Keratinocyte (primary cell): ENCODE results near the gene KIAA1217. TPM values are rescaled to one million over a fixed set of nuclear protein-coding genes. Genes with fewer than 3 reads are reported as not detected.

Experiments
- DNase-seq: peaks from one replicate; pipeline ENCODE4 v3.0.0-alpha.2; 2011; ENCODE audit warnings: low read depth, missing footprints, low spot score
- FAIRE-seq: peaks from 2 replicates; lab custom pipeline; 2011; peaks lifted over from hg19 to GRCh38; lab: Jason Lieb, UNC
- H2AFZ ChIP-seq: 2 replicates; pipeline ENCODE4 v1.6.0; 2012; ENCODE audit warnings: low read length, control low read depth, inconsistent platforms; ENCODE audit not compliant: control insufficient read depth
- H3K27ac ChIP-seq: 2 replicates; pipeline ENCODE4 v1.5.1; 2011; ENCODE audit warnings: low read length; ENCODE audit not compliant: control insufficient read depth, insufficient read depth
- H3K27me3 ChIP-seq: 3 replicates; pipeline ENCODE4 v1.6.0; 2011; ENCODE audit warnings: low read length; ENCODE audit not compliant: control insufficient read depth, insufficient read depth; ENCODE audit errors: extremely low read depth
- H3K36me3 ChIP-seq, 2 experiments: 2 replicates in 1 of 2; 3 replicates in 1 of 2; pipeline ENCODE4 v1.5.1; 2011; ENCODE audit warnings: low read length in 2 of 2, mild to moderate bottlenecking in 1 of 2; ENCODE audit not compliant: control insufficient read depth in 2 of 2, insufficient read depth in 2 of 2; ENCODE audit errors: extremely low read depth in 1 of 2
- H3K4me1 ChIP-seq: 3 replicates; pipeline ENCODE4 v1.5.1; 2011; ENCODE audit warnings: low read length; ENCODE audit not compliant: control insufficient read depth, insufficient read depth; ENCODE audit errors: extremely low read depth
- H3K4me2 ChIP-seq: 3 replicates; pipeline ENCODE4 v1.6.0; 2011; ENCODE audit warnings: low read depth, low read length; ENCODE audit not compliant: control insufficient read depth, insufficient read depth; ENCODE audit errors: extremely low read depth
- H3K4me3 ChIP-seq, 3 experiments: fragments of 200-600 bp in 1 of 3; sonication (generic) in 1 of 3; 2 replicates in 2 of 3; 3 replicates in 1 of 3; pipeline ENCODE4 v1.5.1; 2011 to 2016; ENCODE audit warnings: low read length in 3 of 3, mild to moderate bottlenecking in 3 of 3, control low read depth in 2 of 3, inconsistent platforms in 1 of 3, low read depth in 1 of 3, mixed read lengths in 1 of 3, mixed run types in 1 of 3, moderate library complexity in 1 of 3; ENCODE audit not compliant: control insufficient read depth in 2 of 3, insufficient read depth in 2 of 3; ENCODE audit errors: extremely low read depth in 1 of 3
- H3K79me2 ChIP-seq: 2 replicates; pipeline ENCODE4 v1.6.0; 2012; ENCODE audit warnings: low read length; ENCODE audit not compliant: control insufficient read depth, insufficient read depth
- H3K9ac ChIP-seq: 3 replicates; pipeline ENCODE4 v1.6.0; 2011; ENCODE audit warnings: low read length; ENCODE audit not compliant: control insufficient read depth, insufficient read depth; ENCODE audit errors: extremely low read depth
- H3K9me1 ChIP-seq: 3 replicates; pipeline ENCODE4 v1.6.0; 2011; ENCODE audit warnings: low read length; ENCODE audit not compliant: control insufficient read depth, insufficient read depth; ENCODE audit errors: extremely low read depth
- H3K9me3 ChIP-seq: 2 replicates; pipeline ENCODE4 v1.5.1; 2012; ENCODE audit warnings: low read depth, low read length; ENCODE audit not compliant: control insufficient read depth
- H4K20me1 ChIP-seq: 3 replicates; pipeline ENCODE4 v1.6.0; 2011; ENCODE audit warnings: low read length; ENCODE audit not compliant: control insufficient read depth, insufficient read depth; ENCODE audit errors: extremely low read depth
- CTCF ChIP-seq, 3 experiments: IDR thresholded peaks in 1 of 3; conservative IDR thresholded peaks in 1 of 3; optimal IDR thresholded peaks in 1 of 3; 2 replicates in 2 of 3; 3 replicates in 1 of 3; pipeline versions ENCODE3 to v1.5.1; 2011; ENCODE audit warnings: low read length in 3 of 3, mild to moderate bottlenecking in 3 of 3, moderate library complexity in 2 of 3, control low read depth in 1 of 3, inconsistent platforms in 1 of 3; ENCODE audit not compliant: insufficient read depth in 2 of 3; ENCODE audit errors: extremely low read depth in 1 of 3
- EZH2 ChIP-seq: IDR thresholded peaks from one replicate; pipeline ENCODE4 v1.6.1; 2012; ENCODE audit warnings: inconsistent platforms, mild to moderate bottlenecking, low read length, moderate library complexity
- dilution Hi-C: fragments of 300-500 bp; cut with MboI; formaldehyde crosslinking; loops from one replicate; pipeline ENCODE4 v1.7.0; 2020; ENCODE audit warnings: low sequenced_read_pairs; ENCODE audit not compliant: extremely low pct_ligation_motif_present
- polyA plus RNA-seq, 5 experiments: library from polyadenylated mRNA; depleted of rRNA in 3 of 5; stranded (reverse) in 3 of 5; stranded (forward) in 1 of 5; unstranded in 1 of 5; fragments of >200 nt; gene quantifications; 1 replicate in 1 of 5; 2 replicates in 3 of 5; 3 replicates in 1 of 5; pipeline versions ENCODE4 v1.2.1 to v1.2.3, GENCODE V29; 2011 to 2012; ENCODE audit warnings: missing spikeins in 2 of 5, low read depth in 1 of 5, low replicate concordance in 1 of 5

The KIAA1217 gene
- polyA plus RNA-seq, 1 donor (not counting 4 experiments of a cell fraction or from before 2014, with no cell fraction given), result 10.4 TPM

GRCh38 chr10:24202181-24202570 is 6.8 kb upstream of the KIAA1217 start:
- Histone ChIP-seq H3K9ac (no peak overlapping the region), H3K27ac (no peak overlapping the region), H3K9me1 (no peaks in the 10 kb centered on the region), H2AFZ (no peak overlapping the region), H3K27me3 (no peaks in the 10 kb centered on the region), H4K20me1 (no peaks in the 10 kb centered on the region), H3K36me3 (no peaks in the 10 kb centered on the region), H3K4me1 (no peaks in the 10 kb centered on the region), H3K79me2 (no peaks in the 10 kb centered on the region), H3K4me3 (no peak overlapping the region), H3K4me2 (no peak overlapping the region), H3K9me3 (no peaks in the 10 kb centered on the region)
- no peak for DNase-seq
- TF ChIP-seq EZH2, result no peak
- no peak for TF ChIP-seq CTCF (optimal IDR thresholded peaks at IDR 0.05 in 1 of 3, IDR thresholded peaks at IDR 0.05 in 1 of 3, conservative IDR thresholded peaks at IDR 0.05 in 1 of 3; ENCODE audit: extremely low read depth in 1 of 3, insufficient read depth in 2 of 3, low read length in 3 of 3)
- FAIRE-seq, result no peak
- dilution Hi-C loops, result no loop called here

- dilution Hi-C loops, result no loop called here
- no peak for DNase-seq
- H3K9me3 ChIP-seq, result no peaks in the 10 kb centered on the region
- FAIRE-seq, result no peak
- H3K27me3 ChIP-seq, result no peaks in the 10 kb centered on the region
- no peak overlapping the region for H2AFZ ChIP-seq
- TF ChIP-seq EZH2 (no peak), CTCF (optimal IDR thresholded peaks at IDR 0.05 in 1 of 3, IDR thresholded peaks at IDR 0.05 in 1 of 3, conservative IDR thresholded peaks at IDR 0.05 in 1 of 3; ENCODE audit: extremely low read depth in 1 of 3, insufficient read depth in 2 of 3, low read length in 3 of 3) (no peak)
- no peak overlapping the region for H3K27ac ChIP-seq
- H4K20me1 ChIP-seq, result no peaks in the 10 kb centered on the region
- H3K9ac ChIP-seq, result no peak overlapping the region
- no peaks in the 10 kb centered on the region for H3K36me3 ChIP-seq
- H3K4me2 ChIP-seq, result no peak overlapping the region
- H3K79me2 ChIP-seq, result no peaks in the 10 kb centered on the region
- no peak overlapping the region for H3K4me3 ChIP-seq
- no peaks in the 10 kb centered on the region for H3K9me1 ChIP-seq
- H3K4me1 ChIP-seq, result peaks cover 24% of the 10 kb centered on the region
Measured at GRCh38 chr10:24205821-24206220, 3.1 kb upstream of the KIAA1217 start.
